Neuronal stem cell (in vitro differentiated cells): ENCODE measurements around the gene STX11.

Experiments
- DNase-seq: peaks from one replicate; pipeline ENCODE4 v3.0.0-alpha.2; 2013; ENCODE audit warnings: low spot score
- H2AFZ ChIP-seq: one replicate; pipeline ENCODE4 v1.6.1; 2013; ENCODE audit warnings: mild to moderate bottlenecking, low read length, inconsistent platforms
- H2AK5ac ChIP-seq: 2 replicates; pipeline ENCODE4 v1.6.1; 2013; ENCODE audit warnings: low read depth, mild to moderate bottlenecking, inconsistent platforms, low read length, moderate library complexity, mixed read lengths
- H2BK120ac ChIP-seq: 2 replicates; pipeline ENCODE4 v1.6.1; 2013; ENCODE audit warnings: low read depth, mild to moderate bottlenecking, inconsistent platforms, low read length, moderate library complexity, mixed read lengths
- H2BK12ac ChIP-seq: one replicate; pipeline ENCODE4 v1.6.1; 2013; ENCODE audit warnings: low read length, inconsistent platforms
- H2BK15ac ChIP-seq: 2 replicates; pipeline ENCODE4 v1.6.1; 2013; ENCODE audit warnings: mild to moderate bottlenecking, low read length, inconsistent platforms, mixed read lengths
- H2BK5ac ChIP-seq: one replicate; pipeline ENCODE4 v1.6.1; 2013; ENCODE audit warnings: inconsistent platforms, mild to moderate bottlenecking, low read length, moderate library complexity
- H3K14ac ChIP-seq: one replicate; pipeline ENCODE4 v1.6.1; 2013; ENCODE audit warnings: low read length, inconsistent platforms
- H3K18ac ChIP-seq: 2 replicates; pipeline ENCODE4 v1.6.1; 2013; ENCODE audit warnings: low read length, inconsistent platforms
- H3K23ac ChIP-seq: 2 replicates; pipeline ENCODE4 v1.6.1; 2013; ENCODE audit warnings: low read depth, mild to moderate bottlenecking, mixed read lengths, low read length, inconsistent platforms; ENCODE audit not compliant: poor library complexity
- H3K27ac ChIP-seq: replicated peaks from 3 replicates; pipeline ENCODE4 v1.5.1; 2013; ENCODE audit warnings: low read length, inconsistent platforms
- H3K27me3 ChIP-seq, 3 experiments: 2 replicates each; pipeline ENCODE4 v1.6.1; 2013; ENCODE audit warnings: low read length in 3 of 3, mild to moderate bottlenecking in 2 of 3, inconsistent platforms in 1 of 3, low read depth in 1 of 3, mixed read lengths in 1 of 3, moderate library complexity in 1 of 3; ENCODE audit not compliant: control insufficient read depth in 3 of 3, insufficient read depth in 3 of 3
- H3K36me3 ChIP-seq, 2 donors: replicated peaks in 1 of 2; 2 replicates each; pipeline ENCODE4 v1.6.1; 2013; ENCODE audit warnings: low read length in 2 of 2; ENCODE audit not compliant: control insufficient read depth in 2 of 2, insufficient read depth in 2 of 2
- H3K4ac ChIP-seq: 2 replicates; pipeline ENCODE4 v1.6.1; 2013; ENCODE audit warnings: inconsistent platforms, mild to moderate bottlenecking, low read length, moderate library complexity
- H3K4me1 ChIP-seq, 2 donors: 1 replicate in 1 of 2; 2 replicates in 1 of 2; pipeline ENCODE4 v1.6.1; 2013; ENCODE audit warnings: low read length in 2 of 2, low read depth in 1 of 2; ENCODE audit not compliant: control insufficient read depth in 2 of 2, insufficient read depth in 1 of 2
- H3K4me2 ChIP-seq: one replicate; pipeline ENCODE4 v1.6.1; 2013; ENCODE audit warnings: mild to moderate bottlenecking, low read length, inconsistent platforms; ENCODE audit not compliant: insufficient read depth, poor library complexity, severe bottlenecking
- H3K4me3 ChIP-seq, 2 donors: 2 replicates each; pipeline ENCODE4 v1.5.1; 2013; ENCODE audit warnings: low read length in 2 of 2, mild to moderate bottlenecking in 2 of 2, inconsistent platforms in 1 of 2, moderate library complexity in 1 of 2
- H3K79me1 ChIP-seq: one replicate; pipeline ENCODE4 v1.6.1; 2013; ENCODE audit warnings: low read depth, mild to moderate bottlenecking, inconsistent platforms, low read length, moderate library complexity
- H3K9ac ChIP-seq: one replicate; pipeline ENCODE4 v1.6.1; 2013; ENCODE audit warnings: mild to moderate bottlenecking, low read depth, low read length, inconsistent platforms; ENCODE audit not compliant: poor library complexity
- H3K9me3 ChIP-seq, 2 donors: replicated peaks in 1 of 2; 2 replicates each; pipeline versions ENCODE3 to v1.6.1; 2013; ENCODE audit warnings: low read length in 2 of 2, mild to moderate bottlenecking in 2 of 2, inconsistent platforms in 1 of 2, low read depth in 1 of 2, mixed read lengths in 1 of 2, moderate library complexity in 1 of 2; ENCODE audit not compliant: control insufficient read depth in 2 of 2, insufficient read depth in 1 of 2
- H4K8ac ChIP-seq: one replicate; pipeline ENCODE4 v1.6.1; 2013; ENCODE audit warnings: low read depth, mild to moderate bottlenecking, inconsistent platforms, low read length, moderate library complexity
- H4K91ac ChIP-seq: one replicate; pipeline ENCODE4 v1.6.1; 2013; ENCODE audit warnings: low read length, low read depth, mild to moderate bottlenecking, inconsistent platforms; ENCODE audit not compliant: poor library complexity
- WGBS, 2 donors: extraction: QIAGEN DNeasy Blood & Tissue Kit; methylation state at CpG; one replicate each; pipeline ENCODE4 v1.1.7; 2013; ENCODE audit warnings: missing lambda C conversion rate in 2 of 2, mixed read lengths in 1 of 2; ENCODE audit not compliant: insufficient read length in 2 of 2, insufficient replicate concordance in 1 of 2; ENCODE audit errors: extremely low coverage in 2 of 2; 5-methylcytosine and 5-hydroxymethylcytosine counted together

Gene STX11

GRCh38 chr6:144189351-144189750 lies 39.0 kb downstream of the STX11 start:
- Histone ChIP-seq H2AK5ac (no peak overlapping the region), H4K91ac (no peak overlapping the region), H2AFZ (no peak overlapping the region), H3K14ac (no peak overlapping the region), H2BK5ac (no peak overlapping the region), H3K27me3 (peaks cover 0 to 3% (median 0%) of the 10 kb centered on the region in 3 experiments), H2BK120ac (no peak overlapping the region), H2BK15ac (no peak overlapping the region), H3K18ac (no peak overlapping the region), H3K9me3 (peaks cover 0 to 5% of the 10 kb centered on the region in 2 donors), H3K79me1 (peaks cover 5% of the 10 kb centered on the region), H3K27ac (no peak overlapping the region), H2BK12ac (no peak overlapping the region), H3K4me3 (no peak overlapping the region), H3K4me2 (no peak overlapping the region), H4K8ac (no peak overlapping the region), H3K9ac (no peak overlapping the region), H3K36me3 (no peaks in the 10 kb centered on the region), H3K4ac (no peak overlapping the region), H3K23ac (no peak overlapping the region), H3K4me1 (peaks cover 0 to 2% of the 10 kb centered on the region in 2 donors)
- no peak for DNase-seq

- WGBS, 2 donors = no CpG with 5 or more reads among the region's 3 CpGs
- H2BK15ac ChIP-seq = no peak overlapping the region
- no peak overlapping the region for H3K14ac ChIP-seq
- no peak overlapping the region for H3K9ac ChIP-seq
- no peak overlapping the region for H2AFZ ChIP-seq
- peaks cover 0 to 2% of the 10 kb centered on the region in 2 donors for H3K4me1 ChIP-seq
- no peak overlapping the region for H3K23ac ChIP-seq
- no peak overlapping the region for H3K4me3 ChIP-seq
- no peak overlapping the region for H2BK5ac ChIP-seq
- no peak overlapping the region for H2BK12ac ChIP-seq
- H2AK5ac ChIP-seq = no peak overlapping the region
- peaks cover 0 to 3% (median 0%) of the 10 kb centered on the region in 3 experiments for H3K27me3 ChIP-seq
- peaks cover 0 to 5% of the 10 kb centered on the region in 2 donors for H3K9me3 ChIP-seq
- H4K91ac ChIP-seq = no peak overlapping the region
- peaks cover 5% of the 10 kb centered on the region for H3K79me1 ChIP-seq
- no peak overlapping the region for H3K4me2 ChIP-seq
- no peak overlapping the region for H3K27ac ChIP-seq
- H3K4ac ChIP-seq = no peak overlapping the region
- H2BK120ac ChIP-seq = no peak overlapping the region
- no peaks in the 10 kb centered on the region for H3K36me3 ChIP-seq
- no peak overlapping the region for H3K18ac ChIP-seq
- no peak for DNase-seq
- H4K8ac ChIP-seq = no peak overlapping the region
These were observed 39.8 kb downstream of the STX11 start for GRCh38 chr6:144190080-144190479.

- Histone ChIP-seq H3K36me3 (no peaks in the 10 kb centered on the region), H3K9ac (no peak overlapping the region), H2AK5ac (no peak overlapping the region), H2BK5ac (no peak overlapping the region), H4K8ac (no peak overlapping the region), H3K27me3 (peaks cover 0 to 3% (median 0%) of the 10 kb centered on the region in 3 experiments), H3K4ac (no peak overlapping the region), H3K4me2 (no peak overlapping the region), H3K27ac (no peak overlapping the region), H3K18ac (no peak overlapping the region), H3K79me1 (peaks cover 5% of the 10 kb centered on the region), H3K23ac (no peak overlapping the region), H3K14ac (no peak overlapping the region), H3K4me1 (peaks cover 0 to 2% of the 10 kb centered on the region in 2 donors), H4K91ac (no peak overlapping the region), H2BK12ac (no peak overlapping the region), H3K4me3 (no peak overlapping the region), H2AFZ (no peak overlapping the region), H2BK15ac (no peak overlapping the region), H2BK120ac (no peak overlapping the region), H3K9me3 (peaks cover 0 to 5% of the 10 kb centered on the region in 2 donors)
- WGBS, 2 donors = no CpG with 5 or more reads among the region's 2 CpGs
- DNase-seq = no peak
These were observed 40.3 kb downstream of the STX11 start for GRCh38 chr6:144190593-144190992.

GRCh38 chr6:144193181-144193580 lies 42.9 kb downstream of the STX11 start:
- H3K79me1 ChIP-seq = no peaks in the 10 kb centered on the region
- H3K4ac ChIP-seq = no peak overlapping the region
- H3K4me3 ChIP-seq = no peak overlapping the region
- H2BK120ac ChIP-seq = no peak overlapping the region
- H3K9me3 ChIP-seq = no peaks in the 10 kb centered on the region
- no peak overlapping the region for H3K27ac ChIP-seq
- H3K23ac ChIP-seq = no peak overlapping the region
- no CpG with 5 or more reads among the region's 2 CpGs for WGBS, 2 donors
- H3K36me3 ChIP-seq = no peaks in the 10 kb centered on the region
- no peak overlapping the region for H2AK5ac ChIP-seq
- no peak for DNase-seq
- no peak overlapping the region for H2AFZ ChIP-seq
- H2BK15ac ChIP-seq = no peak overlapping the region
- no peak overlapping the region for H3K4me2 ChIP-seq
- H2BK12ac ChIP-seq = no peak overlapping the region
- H3K9ac ChIP-seq = no peak overlapping the region
- H3K18ac ChIP-seq = no peak overlapping the region
- H4K91ac ChIP-seq = no peak overlapping the region
- H3K14ac ChIP-seq = no peak overlapping the region
- H3K4me1 ChIP-seq = peaks cover 0 to 2% of the 10 kb centered on the region in 2 donors
- H4K8ac ChIP-seq = no peak overlapping the region
- H2BK5ac ChIP-seq = no peak overlapping the region
- peaks cover 0 to 3% (median 0%) of the 10 kb centered on the region in 3 experiments for H3K27me3 ChIP-seq
